K562 (cell line): ENCODE measurements around the gene JADE2. TPM values are rescaled to one million over a fixed set of nuclear protein-coding genes. Genes with fewer than 3 reads are reported as not detected.

ENCODE experiments used
- CHD7 ChIP-seq: fragments of 200-600 bp; sonication (generic); IDR thresholded peaks from one replicate; pipeline ENCODE4 v1.6.1; 2012; ENCODE audit warnings: mild to moderate bottlenecking, low read depth, low read length, inconsistent platforms
- DACH1 ChIP-seq: fragments of 450-650 bp; IDR thresholded peaks from 2 replicates; pipeline ENCODE4 v1.6.1; 2018; ENCODE audit not compliant: partially characterized antibody
- DNMT1 ChIP-seq: fragments of 450-650 bp; IDR thresholded peaks from 2 replicates; pipeline ENCODE4 v1.6.1; 2016; ENCODE audit warnings: antibody characterized with exemption, mild to moderate bottlenecking
- FOXJ2 ChIP-seq: fragments of 200-800 bp; sonication (Bioruptor generic); IDR thresholded peaks from 2 replicates; pipeline ENCODE4 v1.6.1; 2016; ENCODE audit warnings: missing genetic modification characterization, missing compliant biosample characterization
- NCOA6 ChIP-seq: fragments of 450-650 bp; IDR thresholded peaks from 2 replicates; pipeline ENCODE4 v1.6.1; 2017; ENCODE audit warnings: mild to moderate bottlenecking
- ZBTB40 ChIP-seq, 2 experiments: fragments of 450-650 bp in 1 of 2; sonication (generic) in 1 of 2; formaldehyde crosslinking in 1 of 2; IDR thresholded peaks; 2 replicates each; pipeline versions ENCODE4 v1.7.1 to v1.9.0; 2016 to 2022; ENCODE audit warnings: inconsistent platforms in 1 of 2, mild to moderate bottlenecking in 1 of 2, missing genetic modification reagents in 1 of 2
- polyA plus RNA-seq, 8 experiments: library from polyadenylated mRNA; depleted of rRNA in 4 of 8; stranded (reverse) in 5 of 8; unstranded in 3 of 8; fragments of >200 nt; fragmentation: Nextera tagmentation in 2 of 8; fragmentation: Illumina TruSeq in 1 of 8; extraction: Ambion mirVana in 2 of 8; extraction: Trizol in 1 of 8; gene quantifications; 2 replicates each; pipeline versions ENCODE4 v1.2.1 to v1.2.3, GENCODE V29; 2011 to 2014; ENCODE audit warnings: inconsistent platforms in 1 of 8, missing spikeins in 1 of 8
- total RNA-seq, 7 experiments: library from RNA; depleted of rRNA in 6 of 7; stranded (reverse); fragments of >200 nt in 6 of 7; fragmentation: Illumina TruSeq in 2 of 7; extraction: Trizol in 2 of 7; gene quantifications; 2 replicates each; pipeline versions ENCODE4 v1.2.1 to v1.2.3, GENCODE V29; 2011 to 2021; ENCODE audit warnings: low replicate concordance in 1 of 7

JADE2 gene
- total and polyA plus RNA-seq, 9 of the 15 experiments (the other 6 are each of a cell fraction or from before 2014, with no cell fraction given) = 0.50 to 23.3 (median 9.1) TPM

GRCh38 chr5:134477462-134478245 is 47.8 kb upstream of the JADE2 start (continued):
- 0 out of 2 replicates have a peak, but pooled peaks have one; percentile 39 for TF ChIP-seq FOXJ2 (tag)
- no peak for TF ChIP-seq ZBTB40 (IDR thresholded peaks at IDR 0.05)
- no peak for TF ChIP-seq ZBTB40 (CRISPR knock-in tag; IDR thresholded peaks at IDR 0.05)
- TF ChIP-seq DNMT1 = no peak
- TF ChIP-seq NCOA6 = no peak
- no peak for TF ChIP-seq DACH1
- no peak for TF ChIP-seq CHD7
